Immature natural killer cell (primary cell): ENCODE results near the gene ZBTB2. TPM values are rescaled to one million over a fixed set of nuclear protein-coding genes. Genes with fewer than 3 reads are reported as not detected.
A peak's percentile ranks its signal among the peaks of the same experiment; 100 is the strongest.
"Not testable (repeated sequence)": the region's sequence is repeated elsewhere in the genome, so short reads cannot be mapped to it uniquely, and the experiment has no call there.

Experiments
- DNase-seq, 3 donors: peaks; one replicate each; pipeline ENCODE4 v3.0.0; 2022; ENCODE audit warnings: mixed read lengths in 1 of 3
- H3K27ac Mint-ChIP-seq, 6 donors: one replicate each; pipeline ENCODE4 v1.8.0; 2020; ENCODE audit warnings: mixed read lengths in 6 of 6, mild to moderate bottlenecking in 5 of 6, inconsistent platforms in 4 of 6, moderate library complexity in 3 of 6
- H3K27me3 Mint-ChIP-seq, 3 donors: one replicate each; pipeline ENCODE4 v1.8.0; 2020 to 2021; ENCODE audit warnings: low read depth in 3 of 3, mild to moderate bottlenecking in 3 of 3, mixed read lengths in 3 of 3, moderate library complexity in 3 of 3, inconsistent platforms in 1 of 3
- H3K36me3 Mint-ChIP-seq, 3 donors: one replicate each; pipeline ENCODE4 v1.8.0; 2020; ENCODE audit warnings: mixed read lengths in 3 of 3, inconsistent platforms in 2 of 3, mild to moderate bottlenecking in 2 of 3
- H3K4me1 Mint-ChIP-seq, 2 donors: one replicate each; pipeline ENCODE4 v1.8.0; 2020; ENCODE audit warnings: inconsistent platforms in 2 of 2, mild to moderate bottlenecking in 2 of 2, mixed read lengths in 2 of 2, moderate library complexity in 1 of 2
- H3K4me3 Mint-ChIP-seq, 5 donors: one replicate each; pipeline ENCODE4 v1.8.0; 2020; ENCODE audit warnings: mild to moderate bottlenecking in 5 of 5, mixed read lengths in 5 of 5, inconsistent platforms in 3 of 5, moderate library complexity in 3 of 5
- H3K9me3 Mint-ChIP-seq, 6 donors: one replicate each; pipeline ENCODE4 v1.8.0; 2020; ENCODE audit warnings: mild to moderate bottlenecking in 6 of 6, mixed read lengths in 6 of 6, inconsistent platforms in 4 of 6, moderate library complexity in 3 of 6
- polyA plus RNA-seq, 3 donors: library from polyadenylated mRNA; unstranded; fragments of 300-500 nt; fragmentation: Illumina TruSeq; gene quantifications; one replicate each; pipeline ENCODE4 v1.2.3, GENCODE V29; 2021

ZBTB2 gene
- polyA plus RNA-seq, 3 donors from 2014 or later, result 11.5 to 27.5 (median 24.1) TPM

GRCh38 chr6:151377095-151377494 is 14.3 kb downstream of the ZBTB2 start:
- Mint-ChIP-seq H3K4me1 (peaks cover 84 to 94% of the 10 kb centered on the region in 2 donors), H3K4me3 (peak overlapping the region in 2 of 5 donors; percentile 21 to 66), H3K36me3 (peaks cover 0 to 6% (median 3%) of the 10 kb centered on the region in 3 donors), H3K9me3 (no peaks in the 10 kb centered on the region), H3K27me3 (peaks cover 8 to 23% (median 22%) of the 10 kb centered on the region in 3 donors), H3K27ac (peak overlapping the region in 4 of 6 donors; percentile 86 to 93 (median 90))
- no peak for DNase-seq

- H3K27ac Mint-ChIP-seq, result peak overlapping the region; percentile 86 to 93 (median 88)
- no peaks in the 10 kb centered on the region for H3K9me3 Mint-ChIP-seq
- peaks cover 87 to 95% of the 10 kb centered on the region in 2 donors for H3K4me1 Mint-ChIP-seq
- peaks cover 11 to 24% (median 24%) of the 10 kb centered on the region in 3 donors for H3K27me3 Mint-ChIP-seq
- H3K4me3 Mint-ChIP-seq, result peak overlapping the region; percentile 51 to 80 (median 68)
- DNase-seq, result no peak
- peaks cover 0 to 11% (median 3%) of the 10 kb centered on the region in 3 donors for H3K36me3 Mint-ChIP-seq
Measured at GRCh38 chr6:151376440-151376839, 14.9 kb downstream of the ZBTB2 start.

GRCh38 chr6:151375833-151376232 is 15.5 kb downstream of the ZBTB2 start:
- no peak for DNase-seq
- H3K27me3 Mint-ChIP-seq, result peaks cover 11 to 24% (median 24%) of the 10 kb centered on the region in 3 donors
- peaks cover 88 to 95% of the 10 kb centered on the region in 2 donors for H3K4me1 Mint-ChIP-seq
- peaks cover 0 to 15% (median 8%) of the 10 kb centered on the region in 3 donors for H3K36me3 Mint-ChIP-seq
- H3K27ac Mint-ChIP-seq, result peak overlapping the region; percentile 86 to 93 (median 88)
- no peaks in the 10 kb centered on the region for H3K9me3 Mint-ChIP-seq
- H3K4me3 Mint-ChIP-seq, result peak overlapping the region; percentile 51 to 80 (median 68)

- Mint-ChIP-seq H3K9me3 (no peaks in the 10 kb centered on the region), H3K27me3 (peaks cover 5 to 24% (median 20%) of the 10 kb centered on the region in 3 donors), H3K36me3 (peaks cover 0 to 15% (median 8%) of the 10 kb centered on the region in 3 donors), H3K27ac (peak overlapping the region; percentile 86 to 97 (median 94)), H3K4me1 (peaks cover 78 to 86% of the 10 kb centered on the region in 2 donors), H3K4me3 (peak overlapping the region; percentile 61 to 90 (median 80))
- DNase-seq, result peak; percentile 53 to 57 (median 56)
Measured at GRCh38 chr6:151374036-151374683, 17.2 kb downstream of the ZBTB2 start.

GRCh38 chr6:151372164-151372563 is 19.2 kb downstream of the ZBTB2 start:
- peaks cover 64 to 71% of the 10 kb centered on the region in 2 donors for H3K4me1 Mint-ChIP-seq
- peak overlapping the region; percentile 61 to 85 (median 80) for H3K4me3 Mint-ChIP-seq
- H3K27ac Mint-ChIP-seq, result peak overlapping the region; percentile 86 to 93 (median 88)
- peak in 1 of 3 donors; percentile 24 for DNase-seq
- H3K36me3 Mint-ChIP-seq, result peaks cover 0 to 15% (median 8%) of the 10 kb centered on the region in 3 donors
- peaks cover 5 to 24% (median 20%) of the 10 kb centered on the region in 3 donors for H3K27me3 Mint-ChIP-seq
- H3K9me3 Mint-ChIP-seq, result no peaks in the 10 kb centered on the region

GRCh38 chr6:151370509-151371078 is 20.8 kb downstream of the ZBTB2 start:
- Mint-ChIP-seq H3K36me3 (peaks cover 10 to 19% (median 18%) of the 10 kb centered on the region in 3 donors), H3K4me1 (peaks cover 51 to 55% of the 10 kb centered on the region in 2 donors), H3K4me3 (no peak overlapping the region), H3K27me3 (peaks cover 5 to 22% (median 20%) of the 10 kb centered on the region in 3 donors), H3K27ac (peak overlapping the region; percentile 44 to 93 (median 88)), H3K9me3 (no peaks in the 10 kb centered on the region)
- no peak for DNase-seq

- H3K36me3 Mint-ChIP-seq, result peaks cover 24 to 41% (median 33%) of the 10 kb centered on the region in 3 donors
- no peaks in the 10 kb centered on the region for H3K9me3 Mint-ChIP-seq
- H3K4me1 Mint-ChIP-seq, result peaks cover 3 to 15% of the 10 kb centered on the region in 2 donors
- peak overlapping the region in 2 of 6 donors; percentile 40 to 78 for H3K27ac Mint-ChIP-seq
- H3K27me3 Mint-ChIP-seq, result no peaks in the 10 kb centered on the region
- no peak for DNase-seq
- H3K4me3 Mint-ChIP-seq, result no peak overlapping the region
Measured at GRCh38 chr6:151365233-151365632, 26.1 kb downstream of the ZBTB2 start.

- peaks cover 15 to 24% (median 16%) of the 10 kb centered on the region in 3 donors for H3K36me3 Mint-ChIP-seq
Measured at GRCh38 chr6:151359486-151359885, 31.9 kb downstream of the ZBTB2 start.

GRCh38 chr6:151358475-151358874 is 32.9 kb downstream of the ZBTB2 start:
- peak overlapping the region in 2 of 6 donors; percentile 53 to 61 for H3K27ac Mint-ChIP-seq
- peaks cover 6 to 13% of the 10 kb centered on the region in 2 donors for H3K4me1 Mint-ChIP-seq
- H3K36me3 Mint-ChIP-seq, result peaks cover 10 to 17% (median 10%) of the 10 kb centered on the region in 3 donors
- no peaks in the 10 kb centered on the region for H3K27me3 Mint-ChIP-seq
- H3K9me3 Mint-ChIP-seq, result no peaks in the 10 kb centered on the region
- DNase-seq, result no peak
- H3K4me3 Mint-ChIP-seq, result no peak overlapping the region

More at GRCh38 chr6:151359486-151359885, 31.9 kb downstream of the ZBTB2 start:
- H3K4me3 Mint-ChIP-seq, result no peak overlapping the region
- no peaks in the 10 kb centered on the region for H3K27me3 Mint-ChIP-seq
- no peak overlapping the region for H3K27ac Mint-ChIP-seq
- no peak for DNase-seq
- peaks cover 6 to 19% of the 10 kb centered on the region in 2 donors for H3K4me1 Mint-ChIP-seq
- H3K9me3 Mint-ChIP-seq, result no peaks in the 10 kb centered on the region

GRCh38 chr6:151357758-151358436 is 33.5 kb downstream of the ZBTB2 start:
- H3K27ac Mint-ChIP-seq, result peak overlapping the region in 2 of 6 donors; percentile 73 to 82
- no peaks in the 10 kb centered on the region for H3K27me3 Mint-ChIP-seq
- peaks cover 8 to 14% (median 10%) of the 10 kb centered on the region in 3 donors for H3K36me3 Mint-ChIP-seq
- H3K4me3 Mint-ChIP-seq, result no peak overlapping the region
- no peak for DNase-seq
- H3K9me3 Mint-ChIP-seq, result no peaks in the 10 kb centered on the region
- H3K4me1 Mint-ChIP-seq, result peaks cover 6 to 13% of the 10 kb centered on the region in 2 donors

GRCh38 chr6:151356983-151357382 is 34.4 kb downstream of the ZBTB2 start:
- H3K4me1 Mint-ChIP-seq, result peaks cover 6 to 13% of the 10 kb centered on the region in 2 donors
- not testable (repeated sequence) for H3K27me3 Mint-ChIP-seq, DNase-seq, H3K27ac Mint-ChIP-seq, H3K36me3 Mint-ChIP-seq, H3K9me3 Mint-ChIP-seq, H3K4me3 Mint-ChIP-seq

- H3K27me3 Mint-ChIP-seq, result no peaks in the 10 kb centered on the region
- no peak overlapping the region for H3K27ac Mint-ChIP-seq
- H3K4me1 Mint-ChIP-seq, result peaks cover 6 to 13% of the 10 kb centered on the region in 2 donors
- peaks cover 2 to 16% (median 12%) of the 10 kb centered on the region in 3 donors for H3K36me3 Mint-ChIP-seq
- no peak for DNase-seq
- no peak overlapping the region for H3K4me3 Mint-ChIP-seq
- no peaks in the 10 kb centered on the region for H3K9me3 Mint-ChIP-seq
Measured at GRCh38 chr6:151353795-151354194, 37.6 kb downstream of the ZBTB2 start.

GRCh38 chr6:151352410-151353396 is 38.7 kb downstream of the ZBTB2 start:
- DNase-seq, result no peak

More at GRCh38 chr6:151352410-151353396, 38.7 kb downstream of the ZBTB2 start:
- H3K36me3 Mint-ChIP-seq, result peaks cover 5 to 17% (median 9%) of the 10 kb centered on the region in 3 donors
- H3K4me1 Mint-ChIP-seq, result peaks cover under 1 to 5% of the 10 kb centered on the region in 2 donors
- H3K27me3 Mint-ChIP-seq, result no peaks in the 10 kb centered on the region
- H3K4me3 Mint-ChIP-seq, result no peak overlapping the region
- H3K9me3 Mint-ChIP-seq, result no peaks in the 10 kb centered on the region
- H3K27ac Mint-ChIP-seq, result no peak overlapping the region
